ENCODE data around the gene APOO. TPM values are rescaled to one million over a fixed set of nuclear protein-coding genes. Genes with fewer than 3 reads are reported as not detected.

The APOO gene
- total and polyA plus RNA-seq, 2 of the 13 experiments (the other 11 are each of a cell fraction or from before 2014, with no cell fraction given) = 9.7 to 22.1 TPM

- TF ChIP-seq NFAT5 (CRISPR knock-in tag; IDR thresholded peaks at IDR 0.05) (no peak), RELA (CRISPR knock-in tag; IDR thresholded peaks at IDR 0.05) (no peak), PITX1 (CRISPR knock-in tag; IDR thresholded peaks at IDR 0.05) (no peak), HINFP (CRISPR knock-in tag; IDR thresholded peaks at IDR 0.05; ENCODE audit: low read depth) (0 out of 2 replicates have a peak, but pooled peaks have one; percentile 35), ZNF580 (CRISPR knock-in tag; IDR thresholded peaks at IDR 0.05; ENCODE audit: borderline replicate concordance, low read depth) (no peak), BHLHE40 (IDR thresholded peaks at IDR 0.05; ENCODE audit: low read length) (no peak), USF2 (IDR thresholded peaks at IDR 0.05; ENCODE audit: low read depth, low read length) (no peak), USF2 (CRISPR knock-in tag; IDR thresholded peaks at IDR 0.05; ENCODE audit: borderline replicate concordance) (no peak), GLI4 (CRISPR knock-in tag; IDR thresholded peaks at IDR 0.05; ENCODE audit: borderline replicate concordance) (no peak), SOX5 (CRISPR knock-in tag; IDR thresholded peaks at IDR 0.05; ENCODE audit: borderline replicate concordance) (no peak)
- TF ChIP-seq, protein P1, sequence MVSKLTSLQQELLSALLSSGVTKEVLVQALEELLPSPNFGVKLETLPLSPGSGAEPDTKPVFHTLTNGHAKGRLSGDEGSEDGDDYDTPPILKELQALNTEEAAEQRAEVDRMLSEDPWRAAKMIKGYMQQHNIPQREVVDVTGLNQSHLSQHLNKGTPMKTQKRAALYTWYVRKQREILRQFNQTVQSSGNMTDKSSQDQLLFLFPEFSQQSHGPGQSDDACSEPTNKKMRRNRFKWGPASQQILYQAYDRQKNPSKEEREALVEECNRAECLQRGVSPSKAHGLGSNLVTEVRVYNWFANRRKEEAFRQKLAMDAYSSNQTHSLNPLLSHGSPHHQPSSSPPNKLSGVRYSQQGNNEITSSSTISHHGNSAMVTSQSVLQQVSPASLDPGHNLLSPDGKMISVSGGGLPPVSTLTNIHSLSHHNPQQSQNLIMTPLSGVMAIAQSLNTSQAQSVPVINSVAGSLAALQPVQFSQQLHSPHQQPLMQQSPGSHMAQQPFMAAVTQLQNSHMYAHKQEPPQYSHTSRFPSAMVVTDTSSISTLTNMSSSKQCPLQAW (CRISPR knock-in tag; IDR thresholded peaks at IDR 0.05) = peak; percentile 60; the same call in 1 of the 2 replicates
These were observed at the start of gene APOO, which contains the start of gene CXorf58 (continued) for GRCh38 chrX:23907498-23908218.
